GM12874 (cell line): Measurements from ENCODE around the gene CTAGE9.

Experiments used
- CTCF ChIP-seq: IDR thresholded peaks from 2 replicates; pipeline ENCODE4 v1.5.1; 2011; ENCODE audit warnings: low read depth, mild to moderate bottlenecking, control low read depth, low read length, moderate library complexity; ENCODE audit not compliant: insufficient read depth

CTAGE9 gene

GRCh38 chr6:131736003-131736596, 25.3 kb upstream of the CTAGE9 start:
- no peak for TF ChIP-seq CTCF

GRCh38 chr6:131733376-131734016, 22.7 kb upstream of the CTAGE9 start:
- no peak for TF ChIP-seq CTCF

- TF ChIP-seq CTCF, result no peak
Measured at GRCh38 chr6:131731224-131731623, 20.4 kb upstream of the CTAGE9 start.

- TF ChIP-seq CTCF, result no peak
Measured at GRCh38 chr6:131730264-131730663, 19.4 kb upstream of the CTAGE9 start.

GRCh38 chr6:131729550-131729949, 18.7 kb upstream of the CTAGE9 start:
- no peak for TF ChIP-seq CTCF

GRCh38 chr6:131728296-131728939, 17.6 kb upstream of the CTAGE9 start:
- TF ChIP-seq CTCF, result no peak

- no peak for TF ChIP-seq CTCF
Measured at GRCh38 chr6:131727868-131728267, 17.1 kb upstream of the CTAGE9 start.
